ENCODE measurements around the gene PUM1.

Gene PUM1

DNA sequence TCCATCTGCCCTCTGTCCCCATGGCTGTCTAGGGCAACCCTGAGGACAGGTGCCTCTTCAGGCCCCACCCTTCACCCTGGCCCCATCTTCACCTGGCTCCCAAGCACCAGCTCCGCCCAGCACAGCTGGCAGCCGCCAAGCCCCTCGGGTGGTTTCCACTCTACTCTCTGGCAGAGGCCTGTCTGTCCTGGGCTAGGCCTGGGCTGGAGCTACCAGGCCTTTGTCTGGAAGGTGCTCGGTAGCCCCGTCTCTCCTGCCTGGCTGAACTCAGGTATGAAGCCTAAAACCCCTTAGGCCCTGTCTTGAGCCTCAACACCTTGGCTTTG lies 174.3 kb downstream of the PUM1 start:
- Histone ChIP-seq H3K27me3 (ENCODE audit: insufficient read depth, low read length) (no peaks in the 10 kb centered on the region), H3K4me3 (ENCODE audit: low read length) (no peak overlapping the region), H3K4me1 (ENCODE audit: insufficient read depth, low read length) (peaks cover 15% of the 10 kb centered on the region), H3K9ac (ENCODE audit: low read depth, low read length) (no peak overlapping the region), H3K27ac (ENCODE audit: low read depth, low read length) (no peak overlapping the region), H3K9me3 (ENCODE audit: insufficient read depth, low read depth, low read length) (no peaks in the 10 kb centered on the region), H3K36me3 (ENCODE audit: insufficient read depth, low read length) (no peaks in the 10 kb centered on the region)
- WGBS, result 87% methylated on average over 5 of the region's 5 CpGs

DNA sequence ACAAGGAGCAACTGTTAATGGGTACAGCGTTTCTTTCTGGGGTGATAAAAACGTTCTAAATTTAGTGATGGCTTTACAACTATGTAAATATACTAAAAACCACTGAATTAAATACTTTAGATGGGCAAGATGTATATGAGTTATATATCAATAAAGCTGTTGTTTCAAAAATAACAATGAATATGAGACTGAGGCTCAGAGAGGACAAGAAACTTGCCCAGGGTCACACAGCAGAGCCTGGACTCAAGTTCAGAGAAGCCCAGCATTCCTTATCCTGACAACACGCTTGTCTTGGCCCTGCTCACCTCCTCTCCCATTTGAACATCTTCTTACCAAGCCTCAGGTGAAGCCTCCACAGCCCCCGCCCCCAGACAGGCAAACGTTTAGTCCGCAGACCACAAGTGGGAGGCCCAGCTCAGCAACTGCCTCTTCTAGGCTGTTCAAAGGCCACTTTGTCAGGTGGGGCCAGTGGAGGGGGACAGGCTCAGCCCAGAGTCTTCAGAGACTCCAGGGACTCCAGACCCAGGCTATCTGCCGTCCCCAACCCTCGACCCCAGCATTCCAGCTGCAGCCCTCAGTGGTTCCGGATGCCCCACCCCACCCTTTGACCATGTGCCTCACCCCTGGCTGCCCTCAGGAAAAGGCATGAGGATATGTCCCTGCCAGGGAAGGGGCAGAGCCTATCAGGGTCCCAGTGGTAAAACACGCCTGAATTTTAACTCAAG lies 174.9 kb downstream of the PUM1 start:
- Histone ChIP-seq H3K27ac (ENCODE audit: low read depth, low read length) (no peak overlapping the region), H3K27me3 (ENCODE audit: insufficient read depth, low read length) (no peaks in the 10 kb centered on the region), H3K36me3 (ENCODE audit: insufficient read depth, low read length) (no peaks in the 10 kb centered on the region), H3K4me1 (ENCODE audit: insufficient read depth, low read length) (peaks cover 11% of the 10 kb centered on the region), H3K9me3 (ENCODE audit: insufficient read depth, low read depth, low read length) (no peaks in the 10 kb centered on the region), H3K9ac (ENCODE audit: low read depth, low read length) (no peak overlapping the region), H3K4me3 (ENCODE audit: low read length) (no peak overlapping the region)
- 88% methylated on average over 9 of the region's 10 CpGs for WGBS

DNA sequence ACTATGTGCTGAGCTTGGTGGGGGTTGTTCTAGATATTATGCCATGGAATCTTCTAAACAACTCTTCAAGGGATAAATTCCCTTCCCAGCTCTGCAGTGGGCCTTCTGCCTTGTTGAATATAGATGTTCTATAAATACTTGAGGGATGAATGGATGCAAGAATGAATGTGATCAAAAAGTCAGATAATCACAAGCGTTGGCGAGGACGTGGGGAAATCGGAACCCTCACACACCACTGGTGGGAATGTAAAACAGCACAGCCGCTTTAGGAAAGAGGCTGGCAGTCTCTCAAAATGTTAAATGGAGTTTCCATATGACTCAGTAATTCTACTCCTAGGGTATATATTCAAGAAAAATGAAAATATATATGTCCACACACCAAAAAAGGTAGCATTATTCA lies 176.0 kb downstream of the PUM1 start:
- peaks cover 11% of the 10 kb centered on the region for H3K4me1 ChIP-seq (ENCODE audit: insufficient read depth, low read length)
- no peaks in the 10 kb centered on the region for H3K36me3 ChIP-seq (ENCODE audit: insufficient read depth, low read length)
- no peak overlapping the region for H3K4me3 ChIP-seq (ENCODE audit: low read length)
- no peak overlapping the region for H3K9ac ChIP-seq (ENCODE audit: low read depth, low read length)
- H3K27me3 ChIP-seq (ENCODE audit: insufficient read depth, low read length), result no peaks in the 10 kb centered on the region
- H3K9me3 ChIP-seq (ENCODE audit: insufficient read depth, low read depth, low read length), result no peaks in the 10 kb centered on the region
- WGBS, result 99% methylated on average over 5 of the region's 5 CpGs
- H3K27ac ChIP-seq (ENCODE audit: low read depth, low read length), result no peak overlapping the region

DNA sequence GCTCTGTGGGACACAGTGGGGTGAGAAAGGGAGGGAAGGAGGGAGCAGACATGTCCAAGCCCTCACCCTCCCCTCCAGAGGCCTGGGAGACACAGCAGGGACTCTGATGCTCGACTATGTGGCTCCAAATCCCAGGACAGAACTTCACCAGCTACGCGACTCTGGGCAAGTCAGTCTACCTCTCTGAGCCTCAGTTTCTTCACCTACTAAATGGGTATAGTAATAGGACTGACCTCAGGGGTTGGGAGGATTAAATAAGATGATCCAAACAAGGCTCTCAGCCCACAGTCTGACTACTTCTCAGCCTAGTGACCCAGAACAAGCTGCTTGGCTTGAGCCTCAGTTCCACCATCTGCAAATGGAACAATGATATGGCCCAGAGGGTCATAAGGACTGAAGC lies 176.5 kb downstream of the PUM1 start:
- Histone ChIP-seq H3K9ac (ENCODE audit: low read depth, low read length) (no peak overlapping the region), H3K27ac (ENCODE audit: low read depth, low read length) (no peak overlapping the region), H3K4me1 (ENCODE audit: insufficient read depth, low read length) (peaks cover 11% of the 10 kb centered on the region), H3K36me3 (ENCODE audit: insufficient read depth, low read length) (no peaks in the 10 kb centered on the region), H3K9me3 (ENCODE audit: insufficient read depth, low read depth, low read length) (no peaks in the 10 kb centered on the region), H3K4me3 (ENCODE audit: low read length) (no peak overlapping the region), H3K27me3 (ENCODE audit: insufficient read depth, low read length) (no peaks in the 10 kb centered on the region)
- 86% methylated on average over 3 of the region's 3 CpGs for WGBS

DNA sequence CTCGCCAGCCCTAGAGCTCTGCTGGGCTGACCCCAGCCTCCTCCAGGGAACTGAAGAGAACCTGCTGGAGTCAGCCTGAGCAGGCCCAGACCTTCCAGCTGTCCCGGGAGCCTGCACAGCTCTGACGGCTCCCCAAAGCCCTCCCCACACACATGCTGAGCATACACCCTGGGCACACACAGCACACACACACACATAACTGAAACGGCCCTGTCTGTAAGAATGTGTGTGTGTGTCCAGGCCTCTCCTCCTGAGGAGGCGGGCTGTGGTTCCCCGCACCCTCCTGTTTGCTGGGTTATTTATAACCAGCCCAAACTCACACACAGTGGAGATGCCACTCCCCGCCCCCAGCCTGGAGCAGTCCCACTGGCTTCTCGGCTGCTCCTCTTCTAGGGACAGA lies 177.1 kb downstream of the PUM1 start:
- Histone ChIP-seq H3K36me3 (ENCODE audit: insufficient read depth, low read length) (no peaks in the 10 kb centered on the region), H3K9ac (ENCODE audit: low read depth, low read length) (no peak overlapping the region), H3K27me3 (ENCODE audit: insufficient read depth, low read length) (no peaks in the 10 kb centered on the region), H3K27ac (ENCODE audit: low read depth, low read length) (no peak overlapping the region; the same call in 1 of the 2 replicates), H3K4me3 (ENCODE audit: low read length) (no peak overlapping the region), H3K4me1 (ENCODE audit: insufficient read depth, low read length) (peaks cover 11% of the 10 kb centered on the region), H3K9me3 (ENCODE audit: insufficient read depth, low read depth, low read length) (no peaks in the 10 kb centered on the region)
- 69% methylated on average over 8 of the region's 8 CpGs for WGBS

DNA sequence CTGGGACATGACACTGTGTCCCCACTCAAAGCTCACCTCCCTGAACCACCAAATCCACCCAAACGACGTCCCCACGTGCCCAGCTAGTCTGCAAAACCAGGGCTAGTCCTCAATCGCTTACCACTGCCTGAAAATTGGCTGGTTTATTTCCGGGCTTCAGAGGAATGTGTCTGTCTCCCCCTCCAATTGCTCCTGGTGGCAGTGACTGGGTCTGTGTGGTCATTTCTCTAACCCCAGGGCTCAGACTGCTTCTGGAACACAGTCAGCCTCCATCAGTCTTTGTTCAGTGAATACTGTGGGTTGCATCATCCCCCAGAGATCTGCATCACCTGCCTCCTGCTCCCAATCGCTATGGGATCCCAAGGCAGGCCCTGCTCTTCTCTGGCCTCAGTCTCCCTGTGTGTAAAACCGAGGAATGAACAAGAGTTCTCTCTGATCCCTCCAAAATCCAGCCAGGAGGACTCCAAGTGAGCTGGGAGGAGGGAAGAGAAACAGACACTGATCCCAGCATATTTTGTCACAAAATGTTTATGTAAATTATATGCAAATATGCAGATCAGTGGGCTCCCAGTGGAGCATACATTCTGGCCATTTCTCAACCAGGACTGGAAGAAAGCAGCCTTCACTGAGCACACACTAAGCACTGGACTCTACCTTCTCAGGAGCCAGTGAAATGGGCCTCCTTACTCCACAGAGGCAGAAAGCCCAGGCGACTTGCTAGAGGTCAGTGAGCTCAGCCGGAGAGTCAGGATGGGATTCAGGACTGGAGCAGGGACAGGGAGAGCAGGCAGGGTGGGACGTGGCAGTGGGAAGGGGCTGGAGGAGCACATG lies 177.8 kb downstream of the PUM1 start:
- H3K4me3 ChIP-seq (ENCODE audit: low read length), result no peak overlapping the region
- H3K4me1 ChIP-seq (ENCODE audit: insufficient read depth, low read length), result peaks cover 11% of the 10 kb centered on the region
- 74% methylated on average over 10 of the region's 10 CpGs for WGBS
- H3K9me3 ChIP-seq (ENCODE audit: insufficient read depth, low read depth, low read length), result no peaks in the 10 kb centered on the region
- no peak overlapping the region for H3K9ac ChIP-seq (ENCODE audit: low read depth, low read length)
- peak overlapping the region; percentile 45; the same call in 1 of the 2 replicates for H3K27ac ChIP-seq (ENCODE audit: low read depth, low read length)
- H3K27me3 ChIP-seq (ENCODE audit: insufficient read depth, low read length), result no peaks in the 10 kb centered on the region
- no peaks in the 10 kb centered on the region for H3K36me3 ChIP-seq (ENCODE audit: insufficient read depth, low read length)

DNA sequence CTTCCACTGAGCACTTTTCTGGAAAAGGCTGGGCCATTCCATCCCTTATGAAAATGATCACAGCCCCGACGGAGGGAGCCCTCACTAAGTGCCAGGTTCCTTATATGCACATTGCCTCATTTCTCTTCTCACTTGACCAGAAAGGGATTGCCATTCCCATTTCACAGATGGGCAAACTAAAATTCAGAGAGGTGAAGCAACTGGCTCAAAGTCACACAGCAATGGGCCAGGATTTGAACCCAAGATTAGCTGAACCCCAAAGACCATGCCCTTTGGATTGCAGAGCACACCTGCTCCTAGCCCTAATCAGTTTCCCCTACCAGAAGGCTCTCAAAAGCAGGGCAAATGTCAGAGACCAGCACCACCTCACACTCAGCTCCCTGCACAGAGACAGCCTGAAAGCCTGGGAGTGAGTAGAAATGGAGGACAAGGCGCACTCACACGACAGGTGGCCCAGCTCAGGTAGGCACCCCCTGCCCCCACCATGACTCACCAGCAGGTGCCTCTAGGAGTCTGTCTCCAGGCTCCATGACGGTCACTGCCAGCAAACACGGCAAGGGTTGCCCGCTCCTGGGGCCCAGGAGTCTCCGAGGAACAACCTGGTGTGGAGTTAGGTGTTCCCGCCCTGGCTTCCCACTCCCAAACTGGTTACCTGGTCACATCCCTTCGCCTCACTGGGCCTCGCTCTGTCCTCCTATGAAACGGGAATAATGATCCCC lies 178.6 kb downstream of the PUM1 start:
- H3K4me1 ChIP-seq (ENCODE audit: insufficient read depth, low read length), result peaks cover 11% of the 10 kb centered on the region

DNA sequence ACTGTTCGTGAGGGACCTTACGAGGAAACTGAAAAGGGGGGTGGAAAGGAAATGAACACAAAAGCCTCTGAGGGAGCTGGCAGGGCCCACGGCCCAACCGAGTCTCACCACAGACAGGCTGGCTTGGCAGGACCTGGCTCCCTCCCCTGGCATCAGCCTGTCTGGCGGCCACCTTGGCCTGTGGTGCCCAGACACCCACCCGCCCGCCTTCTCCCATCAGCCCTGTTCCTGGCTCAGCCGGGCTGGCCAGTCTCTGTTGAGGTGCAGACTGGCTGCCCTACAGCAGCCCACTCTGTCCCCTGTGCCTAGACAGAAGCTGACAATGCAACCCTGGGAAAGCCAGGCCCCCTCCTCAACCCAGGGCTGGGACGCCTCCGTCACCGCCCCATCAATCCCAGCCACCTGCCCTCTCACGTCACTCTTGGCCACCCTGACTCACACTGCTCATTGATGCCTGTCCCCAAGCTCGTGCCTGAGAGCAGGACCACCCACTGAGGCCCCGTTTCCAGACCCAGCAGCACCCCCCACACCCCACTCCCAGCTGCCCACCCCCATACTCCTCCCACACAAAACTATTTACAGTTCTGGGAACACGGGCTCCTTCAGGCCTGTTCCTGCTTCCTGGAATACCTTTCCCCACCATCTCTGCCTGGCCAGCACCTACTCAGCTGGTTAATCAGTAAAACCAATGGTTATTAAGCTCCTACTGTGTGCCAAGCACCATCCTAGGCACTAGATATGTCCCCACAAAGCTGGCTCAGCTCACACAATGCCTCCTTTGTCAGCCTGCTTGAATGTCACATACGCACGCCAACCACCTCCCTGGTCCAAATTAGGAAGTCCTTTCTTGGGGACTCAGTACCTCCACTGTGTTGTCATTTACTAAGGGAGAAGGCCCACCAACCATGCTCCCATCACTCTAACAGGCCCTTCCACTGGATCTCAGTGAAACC lies 179.7 kb downstream of the PUM1 start:
- H3K4me1 ChIP-seq (ENCODE audit: insufficient read depth, low read length), result peaks cover 12% of the 10 kb centered on the region
- no peak overlapping the region for H3K9ac ChIP-seq (ENCODE audit: low read depth, low read length)
- no peaks in the 10 kb centered on the region for H3K36me3 ChIP-seq (ENCODE audit: insufficient read depth, low read length)
- no peak overlapping the region for H3K4me3 ChIP-seq (ENCODE audit: low read length)
- WGBS, result 78% methylated on average over 17 of the region's 17 CpGs
- no peaks in the 10 kb centered on the region for H3K9me3 ChIP-seq (ENCODE audit: insufficient read depth, low read depth, low read length)
- no peak overlapping the region for H3K27ac ChIP-seq (ENCODE audit: low read depth, low read length)
- H3K27me3 ChIP-seq (ENCODE audit: insufficient read depth, low read length), result no peaks in the 10 kb centered on the region

More for the DNA sequence above, 178.6 kb downstream of the PUM1 start:
- Histone ChIP-seq H3K4me3 (ENCODE audit: low read length) (no peak overlapping the region), H3K27ac (ENCODE audit: low read depth, low read length) (no peak overlapping the region), H3K36me3 (ENCODE audit: insufficient read depth, low read length) (no peaks in the 10 kb centered on the region), H3K9me3 (ENCODE audit: insufficient read depth, low read depth, low read length) (no peaks in the 10 kb centered on the region), H3K9ac (ENCODE audit: low read depth, low read length) (no peak overlapping the region), H3K27me3 (ENCODE audit: insufficient read depth, low read length) (no peaks in the 10 kb centered on the region)
- WGBS, result 94% methylated on average over 12 of the region's 12 CpGs

DNA sequence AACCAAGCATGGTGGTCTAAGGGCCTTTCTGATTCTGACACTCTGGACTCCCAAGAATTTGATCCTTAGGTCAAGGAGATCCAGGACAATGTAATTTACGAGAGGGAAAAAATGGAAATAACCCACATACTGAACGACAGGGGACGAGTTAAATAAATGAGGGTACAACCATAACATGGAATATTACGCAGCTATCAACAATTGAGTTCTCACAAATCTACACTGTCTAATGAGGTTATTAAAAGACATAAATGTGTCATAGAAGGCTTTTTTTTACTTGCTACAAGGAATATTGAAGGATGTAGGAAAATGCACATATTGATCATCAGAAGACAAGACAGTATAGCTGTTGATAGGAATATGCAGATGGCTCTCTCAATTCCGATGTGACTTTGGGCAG lies 180.8 kb downstream of the PUM1 start:
- H3K4me3 ChIP-seq (ENCODE audit: low read length), result no peak overlapping the region
- H3K4me1 ChIP-seq (ENCODE audit: insufficient read depth, low read length), result peaks cover 19% of the 10 kb centered on the region
- H3K27ac ChIP-seq (ENCODE audit: low read depth, low read length), result no peak overlapping the region
- no peaks in the 10 kb centered on the region for H3K9me3 ChIP-seq (ENCODE audit: insufficient read depth, low read depth, low read length)
- no peak overlapping the region for H3K9ac ChIP-seq (ENCODE audit: low read depth, low read length)
- H3K36me3 ChIP-seq (ENCODE audit: insufficient read depth, low read length), result no peaks in the 10 kb centered on the region
- 86% methylated on average over 5 of the region's 5 CpGs for WGBS
- H3K27me3 ChIP-seq (ENCODE audit: insufficient read depth, low read length), result no peaks in the 10 kb centered on the region

DNA sequence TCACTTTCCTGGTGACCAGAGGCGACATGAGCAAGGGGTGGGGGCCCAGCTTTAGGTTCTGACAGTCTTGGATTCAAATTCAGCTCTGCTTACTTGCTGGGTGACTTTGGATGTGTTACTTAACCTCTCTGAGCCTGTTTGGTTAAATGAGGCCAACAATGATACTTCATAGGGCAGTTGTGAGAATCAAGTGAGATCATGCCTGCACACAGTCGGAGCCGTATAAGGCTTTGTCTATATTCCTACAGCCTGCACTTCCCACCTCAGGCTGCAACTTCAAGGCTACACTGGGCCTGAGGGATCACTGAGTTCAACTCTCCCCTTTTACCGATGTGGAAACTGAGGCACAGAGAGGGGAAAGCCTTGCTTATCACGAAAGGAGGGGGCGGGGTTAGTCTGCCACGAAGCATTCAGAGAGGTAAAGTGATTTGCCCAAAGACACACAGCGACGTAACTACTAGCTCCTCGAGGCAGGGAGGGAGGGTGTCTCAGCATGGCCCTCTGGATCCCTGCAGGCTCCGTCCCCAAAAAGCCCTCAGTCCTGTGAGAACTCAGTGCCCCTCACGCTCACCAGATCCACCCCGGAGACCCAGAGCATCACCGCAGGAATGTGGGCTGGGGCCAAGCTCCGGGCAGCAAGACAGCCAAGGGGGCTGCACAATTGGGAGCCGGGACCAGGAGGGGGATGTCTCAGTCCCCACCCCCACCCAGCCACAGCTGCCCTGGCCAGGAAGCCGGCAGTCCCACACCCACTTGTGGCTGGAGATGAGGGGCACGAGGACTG lies 181.9 kb downstream of the PUM1 start:
- WGBS, result 78% methylated on average over 18 of the region's 18 CpGs
- H3K27ac ChIP-seq (ENCODE audit: low read depth, low read length), result no peak overlapping the region
- H3K36me3 ChIP-seq (ENCODE audit: insufficient read depth, low read length), result no peaks in the 10 kb centered on the region
- H3K9ac ChIP-seq (ENCODE audit: low read depth, low read length), result no peak overlapping the region
- peaks cover 24% of the 10 kb centered on the region for H3K4me1 ChIP-seq (ENCODE audit: insufficient read depth, low read length)
- no peaks in the 10 kb centered on the region for H3K9me3 ChIP-seq (ENCODE audit: insufficient read depth, low read depth, low read length)
- no peak overlapping the region for H3K4me3 ChIP-seq (ENCODE audit: low read length)
- H3K27me3 ChIP-seq (ENCODE audit: insufficient read depth, low read length), result no peaks in the 10 kb centered on the region
